ENCODE measurements around the gene MX1. TPM values are rescaled to one million over a fixed set of nuclear protein-coding genes. Genes with fewer than 3 reads are reported as not detected.

Gene MX1
- total RNA-seq, 1 experiment from 2014 or later, result 6.4 TPM

- intact Hi-C loops (cut with micrococcal nuclease; ENCODE audit: unreplicated experiment), result no loop called here
- BruUV-seq (replicated peaks), result no TSS peak
- Histone ChIP-seq H3K27ac (no peak overlapping the region), H3K9me2 (ENCODE audit: insufficient read depth) (no peaks in the 10 kb centered on the region), H3K27me3 (ENCODE audit: insufficient read depth, low read depth) (no peaks in the 10 kb centered on the region), H3K36me3 (ENCODE audit: low read depth) (no peaks in the 10 kb centered on the region), H3K79me2 (ENCODE audit: low read depth) (no peaks in the 10 kb centered on the region), H3K4me2 (no peak overlapping the region), H3K4me1 (replicated peaks; ENCODE audit: insufficient read depth) (no peaks in the 10 kb centered on the region), H3F3A (ENCODE audit: insufficient read depth, low read depth) (no peaks in the 10 kb centered on the region), H2AFZ (no peak overlapping the region), H3K9me3 (ENCODE audit: insufficient read depth, low read depth) (no peaks in the 10 kb centered on the region), H4K20me1 (ENCODE audit: insufficient read depth) (no peaks in the 10 kb centered on the region), H3K4me3 (no peak overlapping the region)
- no peak for DNase-seq
- ChIA-PET POLR2A (ENCODE audit: unreplicated experiment) (no interaction called here), CTCF (no interaction called here)
- no peak for TF ChIP-seq EZH2 (IDR thresholded peaks at IDR 0.05; ENCODE audit: low read depth)
- no peak for TF ChIP-seq CTCF (conservative IDR thresholded peaks at IDR 0.05)
These were observed 17.5 kb downstream of the MX1 start for GRCh38 chr21:41443562-41443961.

- CTCF ChIA-PET, result no interaction called here
- Histone ChIP-seq H3K4me2 (no peak overlapping the region), H3K4me3 (no peak overlapping the region), H3K27me3 (ENCODE audit: insufficient read depth, low read depth) (no peaks in the 10 kb centered on the region), H3K4me1 (replicated peaks; ENCODE audit: insufficient read depth) (no peaks in the 10 kb centered on the region), H3K36me3 (ENCODE audit: low read depth) (no peaks in the 10 kb centered on the region), H4K20me1 (ENCODE audit: insufficient read depth) (no peaks in the 10 kb centered on the region), H3K27ac (no peak overlapping the region), H3F3A (ENCODE audit: insufficient read depth, low read depth) (no peaks in the 10 kb centered on the region), H2AFZ (no peak overlapping the region), H3K79me2 (ENCODE audit: low read depth) (no peaks in the 10 kb centered on the region), H3K9me3 (ENCODE audit: insufficient read depth, low read depth) (no peaks in the 10 kb centered on the region), H3K9me2 (ENCODE audit: insufficient read depth) (no peaks in the 10 kb centered on the region)
- no TSS peak for BruUV-seq (replicated peaks)
- no peak for DNase-seq
- no peak for TF ChIP-seq EZH2 (IDR thresholded peaks at IDR 0.05; ENCODE audit: low read depth)
- TF ChIP-seq CTCF (conservative IDR thresholded peaks at IDR 0.05), result no peak
- POLR2A ChIA-PET (ENCODE audit: unreplicated experiment), result no interaction called here
- intact Hi-C loops (cut with micrococcal nuclease; ENCODE audit: unreplicated experiment), result no loop called here
These were observed 18.8 kb downstream of the MX1 start for GRCh38 chr21:41444703-41445464.

- Histone ChIP-seq H3K36me3 (ENCODE audit: low read depth) (no peaks in the 10 kb centered on the region), H2AFZ (no peak overlapping the region), H3K79me2 (ENCODE audit: low read depth) (no peaks in the 10 kb centered on the region), H3K9me3 (ENCODE audit: insufficient read depth, low read depth) (no peaks in the 10 kb centered on the region), H3K27ac (no peak overlapping the region), H3F3A (ENCODE audit: insufficient read depth, low read depth) (no peaks in the 10 kb centered on the region), H3K9me2 (ENCODE audit: insufficient read depth) (no peaks in the 10 kb centered on the region), H4K20me1 (ENCODE audit: insufficient read depth) (no peaks in the 10 kb centered on the region), H3K27me3 (ENCODE audit: insufficient read depth, low read depth) (no peaks in the 10 kb centered on the region), H3K4me1 (replicated peaks; ENCODE audit: insufficient read depth) (no peaks in the 10 kb centered on the region), H3K4me3 (no peak overlapping the region), H3K4me2 (no peak overlapping the region)
- intact Hi-C loops (cut with micrococcal nuclease; ENCODE audit: unreplicated experiment), result no loop called here
- ChIA-PET POLR2A (ENCODE audit: unreplicated experiment) (no interaction called here), CTCF (no interaction called here)
- TF ChIP-seq EZH2 (IDR thresholded peaks at IDR 0.05; ENCODE audit: low read depth) (no peak), CTCF (conservative IDR thresholded peaks at IDR 0.05) (no peak)
- no peak for DNase-seq
- BruUV-seq (replicated peaks), result no TSS peak
These were observed 19.4 kb downstream of the MX1 start for GRCh38 chr21:41445465-41445862.

Data from PC-9 (cell line).